Fibroblast of villous mesenchyme (primary cell): Measurements from ENCODE around the gene DHX40. TPM values are rescaled to one million over a fixed set of nuclear protein-coding genes. Genes with fewer than 3 reads are reported as not detected.
"Not testable (repeated sequence)": the region's sequence is repeated elsewhere in the genome, so short reads cannot be mapped to it uniquely, and the experiment has no call there.

ENCODE experiments used
- DNase-seq: peaks from one replicate; pipeline ENCODE4 v3.0.0-alpha.2; 2010; ENCODE audit warnings: low read depth
- H3K4me3 ChIP-seq: 2 replicates; pipeline ENCODE4 v1.5.1; 2011; ENCODE audit warnings: low read depth, mild to moderate bottlenecking, low read length
- small RNA-seq: library from RNA; depleted of rRNA; stranded (forward); fragments of <200 nt; gene quantifications from one replicate; pipeline ENCODE3, GENCODE V24; 2012
- total RNA-seq: library from RNA; depleted of rRNA; stranded (reverse); fragments of >200 nt; gene quantifications from 2 replicates; pipeline ENCODE4 v1.2.3, GENCODE V29; 2012
- TF ChIP-seq, protein P1 (sequence below): IDR thresholded peaks from 2 replicates; pipeline ENCODE4 v1.5.1; 2012; ENCODE audit warnings: low read depth, mild to moderate bottlenecking, low read length; ENCODE audit not compliant: insufficient read depth

The DHX40 gene
- total RNA-seq, 1 donor = 66.9 TPM

DNA sequence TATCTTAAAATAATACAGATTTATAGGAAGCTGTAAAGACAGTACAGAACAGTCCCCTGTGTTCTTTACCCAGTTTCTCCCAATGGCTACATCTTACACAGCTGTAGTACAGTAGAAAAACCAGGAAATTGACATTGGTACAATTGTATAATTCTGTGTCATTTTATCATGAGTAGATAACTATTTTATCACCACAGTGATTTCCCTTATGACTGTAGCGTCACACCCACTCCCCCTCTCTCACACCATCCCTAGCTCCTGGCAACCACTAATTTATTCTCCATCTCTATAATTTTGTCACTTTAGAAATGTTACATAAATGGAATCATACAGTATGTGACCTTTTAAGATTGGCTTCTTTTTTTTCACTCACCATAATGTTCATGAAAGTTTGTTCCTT is 85.2 kb downstream of the DHX40 start:
- H3K4me3 ChIP-seq = no peak overlapping the region
- TF ChIP-seq, protein P1, sequence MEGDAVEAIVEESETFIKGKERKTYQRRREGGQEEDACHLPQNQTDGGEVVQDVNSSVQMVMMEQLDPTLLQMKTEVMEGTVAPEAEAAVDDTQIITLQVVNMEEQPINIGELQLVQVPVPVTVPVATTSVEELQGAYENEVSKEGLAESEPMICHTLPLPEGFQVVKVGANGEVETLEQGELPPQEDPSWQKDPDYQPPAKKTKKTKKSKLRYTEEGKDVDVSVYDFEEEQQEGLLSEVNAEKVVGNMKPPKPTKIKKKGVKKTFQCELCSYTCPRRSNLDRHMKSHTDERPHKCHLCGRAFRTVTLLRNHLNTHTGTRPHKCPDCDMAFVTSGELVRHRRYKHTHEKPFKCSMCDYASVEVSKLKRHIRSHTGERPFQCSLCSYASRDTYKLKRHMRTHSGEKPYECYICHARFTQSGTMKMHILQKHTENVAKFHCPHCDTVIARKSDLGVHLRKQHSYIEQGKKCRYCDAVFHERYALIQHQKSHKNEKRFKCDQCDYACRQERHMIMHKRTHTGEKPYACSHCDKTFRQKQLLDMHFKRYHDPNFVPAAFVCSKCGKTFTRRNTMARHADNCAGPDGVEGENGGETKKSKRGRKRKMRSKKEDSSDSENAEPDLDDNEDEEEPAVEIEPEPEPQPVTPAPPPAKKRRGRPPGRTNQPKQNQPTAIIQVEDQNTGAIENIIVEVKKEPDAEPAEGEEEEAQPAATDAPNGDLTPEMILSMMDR = no peak
- no peak for DNase-seq

DNA sequence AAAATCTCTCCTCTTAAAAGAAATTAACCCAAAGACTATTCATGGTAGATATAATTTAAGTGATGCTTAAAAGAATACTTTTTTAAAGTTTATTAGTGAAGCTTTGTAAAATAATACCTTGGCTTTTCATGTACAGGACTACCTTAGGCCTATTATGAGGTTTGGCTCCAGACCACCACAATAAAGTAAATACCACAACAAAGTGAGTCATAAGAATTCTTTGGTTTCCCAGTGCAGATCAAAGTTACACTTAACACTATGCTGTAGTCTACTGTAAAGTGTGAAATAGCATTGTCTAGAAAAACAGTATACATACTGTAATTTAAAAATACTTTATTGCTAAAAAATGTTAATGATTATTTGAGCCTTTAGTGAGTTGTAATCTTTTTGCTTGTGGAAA is 85.9 kb downstream of the DHX40 start:
- H3K4me3 ChIP-seq = no peak overlapping the region
- TF ChIP-seq, protein P1 = no peak
- DNase-seq = peak; percentile 48

DNA sequence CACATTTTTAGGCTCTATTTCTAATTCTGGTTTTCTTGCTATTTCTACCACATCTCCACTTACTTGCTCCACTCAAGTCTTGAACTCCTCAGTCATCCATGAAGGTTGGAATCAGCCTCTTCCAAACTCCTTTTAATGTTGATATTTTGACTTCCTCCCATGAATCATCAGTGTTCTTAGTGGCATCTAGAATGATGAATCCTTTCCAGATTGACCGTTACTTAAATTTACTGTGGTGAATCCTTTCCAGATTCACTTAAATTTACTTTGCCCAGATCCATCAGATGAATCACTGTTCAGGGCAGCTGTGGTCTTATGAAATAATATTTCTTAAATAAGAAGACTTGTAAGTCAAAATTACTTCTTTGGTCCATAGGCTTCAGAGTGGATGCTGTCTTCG is 86.7 kb downstream of the DHX40 start:
- DNase-seq = peak; percentile 59
- H3K4me3 ChIP-seq = no peak overlapping the region

DNA sequence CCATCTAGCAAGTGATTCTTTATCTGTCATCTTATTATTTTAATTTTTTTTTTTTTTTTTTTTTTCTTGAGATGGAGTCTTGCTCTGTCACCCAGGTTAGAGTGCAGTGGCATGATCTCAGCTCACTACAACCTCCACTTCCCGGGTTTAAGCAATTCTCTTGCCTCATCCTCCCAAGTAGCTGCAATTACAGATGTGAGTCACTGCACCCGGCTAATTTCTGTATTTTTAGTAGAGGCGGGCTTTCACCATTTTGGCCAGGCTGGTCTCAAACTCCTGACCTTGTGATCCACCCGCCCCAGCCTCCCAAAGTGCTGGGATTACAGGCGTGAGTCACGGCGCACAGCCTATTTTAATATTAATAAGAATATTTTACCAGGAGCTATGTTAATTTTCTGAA is 91.2 kb downstream of the DHX40 start:
- peak; percentile 76 for DNase-seq
- not testable (repeated sequence) for H3K4me3 ChIP-seq

More for the DNA sequence above, 86.7 kb downstream of the DHX40 start:
- TF ChIP-seq, protein P1 = no peak

Small RNA genes within 50 kb of the gene (small RNA-seq; reads per million reads assigned to genes)
- gene RNU4-13P = not detected

Other genes starting within 250 kb of the DHX40 start
- gene YPEL2, start 234.0 kb upstream of the DHX40 start, total RNA-seq = 7.1 and 7.8 TPM in 2 replicates
- 555 and 613 TPM in 2 replicates for gene CLTC, start 54.3 kb downstream of the DHX40 start, total RNA-seq
- 16.4 TPM in 2 replicates for gene PTRH2, start 141.8 kb downstream of the DHX40 start, total RNA-seq
- 436 and 608 TPM in 2 replicates for gene VMP1, start 142.0 kb downstream of the DHX40 start, total RNA-seq